Cerebellar cortex (tissue), 1 donor: Measurements from ENCODE around the gene PTPRN2.
"Not testable (repeated sequence)": the region's sequence is repeated elsewhere in the genome, so short reads cannot be mapped to it uniquely, and the experiment has no call there.

Source experiments
- DNase-seq: peaks from one replicate; pipeline ENCODE4 v3.0.0-alpha.2; 2015; ENCODE audit warnings: low spot score

Gene PTPRN2

GRCh38 chr7:158228131-158228530, 359.5 kb downstream of the PTPRN2 start:
- no peak for DNase-seq

DNA sequence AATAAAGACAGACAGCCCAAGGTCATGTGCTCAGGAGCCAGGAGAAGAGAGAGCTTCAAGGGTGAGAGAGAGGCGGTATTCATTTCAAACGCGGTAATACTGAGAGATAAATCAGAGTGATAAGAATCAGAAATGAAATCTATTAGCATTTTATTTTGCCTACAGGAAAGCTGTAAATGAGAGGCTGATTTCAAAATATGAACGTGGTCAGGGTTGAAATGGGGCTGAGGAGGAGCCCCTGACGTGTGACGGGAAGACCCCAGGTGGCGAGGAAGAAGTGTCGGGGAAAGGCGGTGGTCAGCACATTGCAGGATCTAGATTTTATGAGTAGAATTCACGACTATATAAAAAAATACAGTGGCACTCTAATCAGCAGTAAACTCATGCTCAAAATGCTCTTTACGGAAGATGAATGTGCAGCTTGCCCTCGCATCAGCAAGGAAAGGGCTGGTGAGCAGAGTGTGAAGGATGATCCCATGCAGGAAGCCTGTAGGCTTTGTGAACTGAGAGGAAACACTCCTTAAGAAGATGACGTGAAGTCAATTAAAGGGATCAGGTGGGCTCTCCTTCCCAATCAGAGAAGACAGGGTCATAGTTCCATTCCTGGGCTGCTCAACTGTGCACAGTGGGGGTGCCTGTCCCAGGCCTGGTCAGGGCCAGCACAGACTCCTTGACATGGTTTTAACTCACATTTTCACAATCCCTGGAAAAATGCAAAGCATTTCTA, 360.2 kb downstream of the PTPRN2 start:
- no peak for DNase-seq

DNA sequence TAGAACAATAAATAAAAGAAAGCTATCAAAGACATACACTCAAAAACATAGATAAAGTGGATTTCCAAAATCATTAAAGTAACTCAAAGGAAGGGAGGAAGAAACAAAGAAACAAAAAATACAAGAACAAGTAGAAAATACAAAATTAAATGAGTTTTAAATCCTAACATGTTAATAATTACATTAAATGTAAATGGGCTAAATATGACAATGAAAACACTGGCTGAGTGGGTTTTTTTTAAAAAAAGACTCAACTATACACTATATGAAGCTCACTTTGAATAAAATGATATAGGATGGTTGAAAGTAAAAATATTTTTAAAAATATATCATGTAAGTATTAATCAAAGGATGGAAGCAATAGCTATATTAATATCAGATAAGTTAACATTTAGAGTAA, 371.4 kb downstream of the PTPRN2 start:
- DNase-seq, result no peak

DNA sequence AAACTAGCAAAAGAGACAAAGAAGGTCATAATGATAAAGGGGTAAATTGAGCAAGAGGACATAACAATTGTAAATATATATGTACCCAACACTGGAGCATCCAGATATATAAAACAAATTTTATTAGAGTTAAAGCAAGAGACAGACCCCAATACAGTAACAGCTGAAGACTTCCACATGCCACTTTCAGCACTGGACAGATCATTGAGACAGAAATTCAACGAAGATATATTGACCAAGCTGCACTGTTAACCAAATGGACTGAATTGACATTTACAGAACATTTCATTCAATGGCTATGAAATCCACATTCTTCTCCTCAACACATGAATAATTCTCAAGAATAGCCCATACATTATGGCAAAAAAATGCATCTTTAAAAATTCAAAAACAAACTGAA, 378.2 kb downstream of the PTPRN2 start:
- no peak for DNase-seq

DNA sequence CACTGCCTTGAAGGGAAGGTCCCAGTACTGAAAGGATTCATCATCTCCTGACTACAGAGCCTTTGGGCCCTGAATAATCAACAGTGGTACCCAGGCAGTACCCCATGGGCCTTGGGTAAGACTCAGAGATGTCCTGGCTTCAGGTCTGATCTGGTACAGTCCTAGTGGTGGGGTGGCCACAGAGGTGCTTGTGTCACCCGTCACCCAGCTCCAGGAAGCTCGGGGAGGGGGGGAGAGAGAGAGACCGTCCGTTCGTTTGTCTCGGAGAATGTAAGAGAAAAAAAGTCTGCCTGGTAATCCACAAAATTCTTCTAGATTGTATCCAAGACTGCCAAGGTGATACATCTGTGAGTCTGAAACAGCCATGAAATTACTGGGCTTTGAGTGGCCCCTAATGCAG, 381.3 kb downstream of the PTPRN2 start:
- DNase-seq, result no peak

DNA sequence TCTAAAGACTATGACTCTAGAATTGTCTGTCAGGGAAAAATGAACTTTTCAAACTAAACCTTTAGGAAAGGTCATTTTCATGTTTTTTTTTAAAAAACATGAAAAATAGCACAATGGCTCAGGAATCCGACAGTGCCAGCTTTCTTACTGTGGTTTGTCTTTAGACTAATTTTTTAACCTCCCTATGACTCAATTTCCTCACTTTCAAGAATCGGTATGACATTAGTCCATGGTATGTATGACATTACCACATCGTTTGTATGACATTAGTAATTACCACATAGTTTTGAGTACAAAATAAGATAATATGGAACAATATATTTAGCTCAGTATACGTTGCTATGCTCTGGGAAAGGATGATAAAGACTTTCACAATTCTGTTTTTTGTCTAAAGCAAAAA, 383.2 kb downstream of the PTPRN2 start:
- no peak for DNase-seq

DNA sequence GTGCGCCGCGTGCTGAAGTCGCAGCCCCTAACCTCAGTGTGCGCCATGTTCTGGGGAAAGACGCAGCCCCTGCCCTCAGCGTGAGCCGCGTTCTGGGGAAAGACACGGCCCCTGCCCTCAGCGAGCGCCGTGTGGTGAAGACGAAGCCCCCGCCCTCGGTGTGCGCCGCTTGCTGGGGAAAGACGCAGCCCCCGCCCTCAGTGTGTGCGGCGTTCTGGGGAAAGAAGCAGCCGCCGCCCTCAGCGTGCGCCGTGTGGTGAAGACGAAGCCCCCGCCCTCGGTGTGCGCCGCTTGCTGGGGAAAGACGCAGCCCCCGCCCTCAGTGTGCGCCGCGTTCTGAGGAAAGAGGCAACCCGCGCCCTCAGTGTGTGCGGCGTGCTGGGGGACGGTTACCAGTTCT, 383.7 kb downstream of the PTPRN2 start:
- not testable (repeated sequence) for DNase-seq

DNA sequence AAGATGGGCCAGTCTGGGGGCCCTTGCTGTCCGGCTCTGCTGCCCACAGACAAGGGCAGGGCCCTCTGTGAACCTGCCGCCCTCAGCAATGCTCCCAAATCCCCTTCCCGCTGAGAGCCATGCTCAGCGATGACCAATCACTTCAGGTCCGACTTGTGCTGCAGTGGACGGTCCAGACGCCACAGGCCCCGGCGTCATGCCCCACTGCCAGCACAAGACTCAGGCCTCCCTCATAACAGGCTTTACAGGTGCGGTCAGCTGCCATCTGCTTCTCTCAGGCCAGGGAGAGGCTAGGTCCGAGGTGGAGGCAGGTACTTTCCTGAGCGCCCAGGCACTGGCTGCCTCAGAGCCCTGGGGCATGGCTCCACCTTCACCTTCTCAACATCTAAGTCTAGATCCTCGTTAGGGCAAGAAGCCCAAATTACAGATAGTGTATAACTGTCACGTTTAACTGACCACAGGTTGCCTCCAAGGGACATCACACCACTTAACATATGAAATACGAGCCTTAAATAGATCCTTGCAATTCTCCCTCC, 393.2 kb downstream of the PTPRN2 start:
- no peak for DNase-seq

GRCh38 chr7:158193446-158193845, 394.2 kb downstream of the PTPRN2 start:
- no peak for DNase-seq

DNA sequence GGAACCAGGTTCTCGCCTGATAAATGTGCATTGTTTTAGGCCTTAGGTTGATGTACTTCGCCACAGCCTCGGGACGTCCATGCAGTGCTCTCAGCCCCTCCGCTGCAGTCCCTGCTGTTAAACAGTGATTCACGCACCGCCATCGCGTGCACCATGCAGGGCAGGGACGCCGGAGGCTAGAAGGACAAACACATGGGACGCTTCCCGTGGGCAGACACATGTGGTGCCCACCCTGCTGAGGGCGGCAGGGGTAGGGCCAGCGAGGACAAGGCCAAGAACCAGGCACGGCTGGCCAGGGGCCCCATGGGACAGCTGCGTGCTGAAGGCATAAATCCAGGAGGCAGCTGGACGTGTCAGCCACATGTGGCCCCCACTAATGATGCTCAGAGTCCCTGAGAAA, 394.7 kb downstream of the PTPRN2 start:
- no peak for DNase-seq

GRCh38 chr7:158192184-158192835, 395.3 kb downstream of the PTPRN2 start:
- no peak for DNase-seq

DNA sequence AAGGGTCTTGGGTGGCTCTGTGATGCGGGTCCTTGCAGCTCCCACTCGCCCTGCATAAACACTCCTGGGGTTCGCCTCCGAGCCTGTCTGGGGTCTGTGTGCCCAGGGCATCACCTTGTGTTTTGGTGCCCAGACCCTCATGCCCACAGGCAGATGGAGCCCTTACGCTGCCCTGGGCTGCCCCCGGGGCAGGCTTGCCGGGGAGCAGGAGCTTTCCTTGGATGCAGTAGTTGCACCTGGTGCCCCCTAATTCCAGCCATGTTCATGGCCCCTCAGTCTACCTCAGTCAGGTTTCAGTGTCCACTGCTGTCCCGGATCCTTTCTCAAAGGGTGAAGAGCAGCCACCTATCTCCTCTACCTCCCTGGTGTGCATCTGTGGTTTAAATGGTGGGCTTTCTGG, 396.0 kb downstream of the PTPRN2 start:
- no peak for DNase-seq

DNA sequence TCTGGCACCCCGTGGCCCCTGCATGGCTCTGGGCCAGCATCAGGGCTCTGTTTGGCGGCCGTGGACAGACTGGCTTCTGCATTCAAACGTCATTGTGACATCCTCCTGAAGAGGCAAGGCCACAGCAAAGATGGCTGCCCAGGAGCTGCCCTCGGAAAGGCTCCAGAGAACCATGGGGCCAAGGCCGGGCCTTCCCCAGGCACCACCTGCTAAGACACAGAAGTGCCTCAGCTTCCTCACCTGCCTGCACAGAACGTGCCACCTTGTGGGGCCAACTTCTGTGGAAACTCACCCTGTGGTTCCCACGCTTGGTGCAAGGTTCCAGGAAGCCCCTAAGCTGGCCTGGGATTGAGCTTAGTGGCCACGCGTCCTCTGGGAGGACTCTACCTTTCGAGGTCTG, 396.9 kb downstream of the PTPRN2 start:
- DNase-seq, result no peak

- no peak for DNase-seq
Measured at GRCh38 chr7:158188676-158189075, 398.9 kb downstream of the PTPRN2 start.

DNA sequence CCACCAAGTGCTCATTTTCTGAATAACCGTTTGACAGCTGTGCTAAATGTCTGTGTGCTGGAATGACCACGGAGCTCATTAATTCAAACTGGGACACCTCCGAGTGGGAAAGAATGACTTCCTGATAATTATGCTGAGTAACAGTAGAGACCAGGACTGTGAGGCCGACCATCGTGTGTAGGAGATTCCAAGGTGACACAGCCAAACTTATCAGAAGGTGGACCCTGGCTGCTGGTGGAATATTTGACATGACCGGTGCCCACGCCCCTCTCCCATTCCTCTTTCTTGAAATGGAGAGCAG, 400.0 kb downstream of the PTPRN2 start:
- DNase-seq, result no peak

DNA sequence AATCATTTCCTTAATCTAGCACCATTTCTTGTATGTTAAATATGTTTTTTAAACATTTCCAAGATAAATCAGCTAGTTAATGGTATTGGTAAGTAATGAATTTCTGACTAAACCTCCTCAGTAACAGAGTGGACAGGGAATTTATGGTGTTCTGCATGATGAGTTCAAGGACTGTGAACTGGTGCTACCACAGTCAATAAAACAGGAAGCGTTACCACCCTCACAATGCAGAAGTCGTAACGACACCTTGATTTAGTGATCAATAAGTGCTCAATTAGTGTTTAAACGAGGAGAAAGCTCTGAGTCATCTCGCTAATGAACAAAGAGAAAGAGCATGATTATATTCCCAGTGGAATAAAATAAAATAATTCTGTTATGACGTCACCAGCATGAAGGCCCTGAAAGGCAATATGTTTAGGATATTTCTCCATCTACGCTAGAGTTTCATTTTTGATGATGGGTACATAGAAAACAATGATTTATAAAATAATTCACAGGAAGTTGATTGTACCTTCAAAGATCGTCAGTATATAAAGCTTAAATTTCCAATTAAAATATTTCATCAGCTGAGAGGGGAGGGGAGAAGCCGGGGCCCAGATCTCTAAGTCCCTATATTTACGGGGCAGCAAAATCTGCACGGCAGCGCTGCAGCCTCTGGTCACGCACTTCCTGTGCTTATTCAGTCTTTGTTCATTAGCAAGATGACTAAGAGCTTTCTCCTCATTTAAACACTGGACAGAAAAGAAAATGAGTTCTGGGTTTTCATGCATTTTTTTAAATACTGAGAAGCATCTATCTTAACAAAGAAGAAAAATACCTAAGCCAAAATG, 400.5 kb downstream of the PTPRN2 start:
- DNase-seq, result no peak

DNA sequence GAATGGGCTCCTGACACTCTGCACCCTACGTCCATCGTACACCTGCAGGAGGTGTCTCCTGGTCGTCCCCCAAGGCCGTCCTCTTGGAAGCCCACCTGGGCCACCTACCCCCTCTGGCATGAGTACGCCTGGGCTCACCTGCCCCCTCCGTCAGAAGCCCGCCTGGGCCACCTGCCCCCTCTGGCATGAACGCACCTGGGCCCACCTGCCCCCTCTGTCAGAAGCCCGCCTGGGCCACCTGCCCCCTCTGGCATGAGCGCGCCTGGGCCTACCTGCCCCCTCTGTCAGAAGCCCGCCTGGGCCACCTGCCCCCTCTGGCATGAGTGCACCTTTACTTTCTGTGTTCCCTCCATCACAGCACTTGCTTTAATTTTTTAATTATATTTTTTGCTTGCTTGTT, 401.2 kb downstream of the PTPRN2 start:
- no peak for DNase-seq

DNA sequence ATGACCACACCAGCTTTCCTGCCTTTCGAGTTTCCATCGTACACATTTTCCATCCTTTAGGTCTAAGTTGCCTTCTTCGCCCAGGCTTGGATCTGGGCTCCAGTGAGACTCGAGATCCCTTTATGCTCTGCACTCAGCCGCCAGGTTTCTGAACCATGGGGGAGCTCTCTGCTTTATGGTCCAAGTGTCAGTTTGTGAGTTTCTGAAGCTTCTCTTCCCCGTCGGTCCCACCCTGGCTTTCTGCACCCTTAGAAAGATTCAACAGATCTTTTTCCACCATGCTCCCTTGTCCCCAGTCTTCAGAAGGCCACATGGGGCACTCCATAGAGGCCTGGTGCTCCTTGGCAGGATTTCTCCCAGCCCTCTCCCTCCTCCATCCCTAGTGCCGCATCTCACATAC, 402.0 kb downstream of the PTPRN2 start:
- DNase-seq, result no peak

- DNase-seq, result no peak
Measured at GRCh38 chr7:158183431-158183830, 404.2 kb downstream of the PTPRN2 start.

DNA sequence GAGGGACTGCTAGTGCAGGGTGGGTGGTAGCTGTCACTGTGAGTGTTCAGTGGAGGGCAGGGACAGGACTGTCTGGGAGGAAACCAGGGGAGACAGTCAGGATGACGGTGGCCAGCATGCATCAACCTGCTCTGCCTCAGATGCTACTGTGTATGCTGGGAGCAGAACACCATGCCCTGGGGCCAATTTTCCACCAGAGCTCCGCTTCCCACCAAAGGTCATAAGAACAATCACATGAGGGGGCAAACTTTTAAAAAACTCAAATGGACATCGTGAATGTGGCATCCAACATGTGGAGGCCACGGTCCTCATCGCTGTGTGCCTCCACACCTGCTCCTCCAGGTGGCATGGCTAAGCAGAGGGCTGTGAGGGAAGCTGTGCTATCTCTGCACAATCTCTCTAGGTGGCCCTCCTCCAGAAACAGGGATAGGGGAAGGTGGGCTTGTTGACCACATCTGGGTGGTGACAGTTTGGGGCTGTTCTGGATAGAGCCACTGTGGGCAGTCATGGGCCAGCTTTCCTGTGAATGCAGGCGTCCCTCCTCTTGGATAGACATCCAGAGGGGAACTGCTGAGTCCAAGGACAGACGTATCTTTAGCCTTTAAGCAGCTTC, 411.0 kb downstream of the PTPRN2 start:
- DNase-seq, result no peak

GRCh38 chr7:158175779-158176178, 411.8 kb downstream of the PTPRN2 start:
- no peak for DNase-seq

GRCh38 chr7:158174947-158175346, 412.7 kb downstream of the PTPRN2 start:
- DNase-seq, result no peak

GRCh38 chr7:158167373-158167772, 420.2 kb downstream of the PTPRN2 start:
- DNase-seq, result no peak
